GM13976 (cell line): Measurements from ENCODE around the gene CCNY.

ENCODE experiments used
- DNase-seq: peaks from one replicate; pipeline ENCODE4 v3.0.0; 2012; ENCODE audit warnings: low spot score
- in situ Hi-C: fragments of 300-500 bp; cut with MboI; formaldehyde crosslinking; loops from one replicate; pipeline ENCODE4 v1.12.0; 2022; ENCODE audit warnings: low sequenced_read_pairs, mixed read lengths, inconsistent platforms; ENCODE audit not compliant: unreplicated experiment
- TF ChIP-seq, protein P1 (sequence below): IDR thresholded peaks from 2 replicates; pipeline ENCODE4 v1.5.1; 2012; ENCODE audit warnings: borderline replicate concordance, mild to moderate bottlenecking; ENCODE audit not compliant: insufficient read depth; ENCODE audit errors: extremely low read depth, missing control alignments, control extremely low read depth

The CCNY gene

DNA sequence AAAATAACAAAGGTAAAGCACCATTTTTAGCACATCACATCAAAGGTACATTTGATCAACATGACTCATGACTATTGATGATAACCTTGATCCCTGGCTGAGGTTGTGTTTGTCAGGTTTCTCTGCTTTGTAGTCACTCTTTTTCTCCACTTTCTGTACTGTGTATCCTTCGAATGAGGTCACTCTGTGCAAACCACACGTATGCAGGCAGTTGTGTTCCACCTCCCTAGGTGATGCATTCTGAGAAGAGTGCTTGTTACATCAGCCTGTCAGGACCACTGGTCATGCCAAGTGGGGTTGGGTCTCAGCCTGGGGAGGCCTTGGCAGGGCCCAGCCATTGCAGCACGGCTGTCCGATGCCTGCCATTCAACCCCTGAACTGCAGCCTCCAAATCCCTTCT, 206.0 kb downstream of the CCNY start:
- in situ Hi-C loops, result no loop called here

DNA sequence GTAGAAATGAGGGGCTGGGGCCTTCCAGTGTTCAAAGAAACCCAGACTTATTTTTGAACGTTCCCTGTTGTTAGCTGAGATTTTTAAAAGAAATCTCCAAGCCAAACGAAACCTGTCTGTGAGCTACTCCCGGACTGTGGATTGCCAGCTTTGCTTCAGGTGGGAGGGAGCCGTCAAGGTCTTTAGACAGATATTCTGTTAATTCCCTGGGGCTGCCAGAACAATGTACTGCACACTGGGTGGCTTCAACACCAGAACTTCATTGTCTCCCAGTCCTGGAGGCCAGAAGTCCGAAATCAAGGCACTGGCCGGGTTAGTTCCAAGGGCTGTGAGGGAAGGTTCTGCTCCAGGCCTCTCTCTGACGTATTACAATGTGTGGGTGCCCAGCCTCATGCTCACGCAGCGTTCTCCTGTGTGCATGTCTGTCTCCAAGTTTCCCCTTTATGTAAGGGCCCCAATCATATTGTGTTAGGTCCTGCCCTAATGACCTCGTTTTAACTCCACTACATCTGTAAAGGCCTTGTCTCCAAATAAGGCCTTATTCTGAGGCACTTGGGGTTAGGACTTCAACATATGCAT, 208.9 kb downstream of the CCNY start:
- DNase-seq, result no peak
- TF ChIP-seq, protein P1, sequence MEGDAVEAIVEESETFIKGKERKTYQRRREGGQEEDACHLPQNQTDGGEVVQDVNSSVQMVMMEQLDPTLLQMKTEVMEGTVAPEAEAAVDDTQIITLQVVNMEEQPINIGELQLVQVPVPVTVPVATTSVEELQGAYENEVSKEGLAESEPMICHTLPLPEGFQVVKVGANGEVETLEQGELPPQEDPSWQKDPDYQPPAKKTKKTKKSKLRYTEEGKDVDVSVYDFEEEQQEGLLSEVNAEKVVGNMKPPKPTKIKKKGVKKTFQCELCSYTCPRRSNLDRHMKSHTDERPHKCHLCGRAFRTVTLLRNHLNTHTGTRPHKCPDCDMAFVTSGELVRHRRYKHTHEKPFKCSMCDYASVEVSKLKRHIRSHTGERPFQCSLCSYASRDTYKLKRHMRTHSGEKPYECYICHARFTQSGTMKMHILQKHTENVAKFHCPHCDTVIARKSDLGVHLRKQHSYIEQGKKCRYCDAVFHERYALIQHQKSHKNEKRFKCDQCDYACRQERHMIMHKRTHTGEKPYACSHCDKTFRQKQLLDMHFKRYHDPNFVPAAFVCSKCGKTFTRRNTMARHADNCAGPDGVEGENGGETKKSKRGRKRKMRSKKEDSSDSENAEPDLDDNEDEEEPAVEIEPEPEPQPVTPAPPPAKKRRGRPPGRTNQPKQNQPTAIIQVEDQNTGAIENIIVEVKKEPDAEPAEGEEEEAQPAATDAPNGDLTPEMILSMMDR, result no peak
- in situ Hi-C loops, result no loop called here

More for the DNA sequence above, 206.0 kb downstream of the CCNY start:
- TF ChIP-seq, protein P1, result no peak
- DNase-seq, result no peak

DNA sequence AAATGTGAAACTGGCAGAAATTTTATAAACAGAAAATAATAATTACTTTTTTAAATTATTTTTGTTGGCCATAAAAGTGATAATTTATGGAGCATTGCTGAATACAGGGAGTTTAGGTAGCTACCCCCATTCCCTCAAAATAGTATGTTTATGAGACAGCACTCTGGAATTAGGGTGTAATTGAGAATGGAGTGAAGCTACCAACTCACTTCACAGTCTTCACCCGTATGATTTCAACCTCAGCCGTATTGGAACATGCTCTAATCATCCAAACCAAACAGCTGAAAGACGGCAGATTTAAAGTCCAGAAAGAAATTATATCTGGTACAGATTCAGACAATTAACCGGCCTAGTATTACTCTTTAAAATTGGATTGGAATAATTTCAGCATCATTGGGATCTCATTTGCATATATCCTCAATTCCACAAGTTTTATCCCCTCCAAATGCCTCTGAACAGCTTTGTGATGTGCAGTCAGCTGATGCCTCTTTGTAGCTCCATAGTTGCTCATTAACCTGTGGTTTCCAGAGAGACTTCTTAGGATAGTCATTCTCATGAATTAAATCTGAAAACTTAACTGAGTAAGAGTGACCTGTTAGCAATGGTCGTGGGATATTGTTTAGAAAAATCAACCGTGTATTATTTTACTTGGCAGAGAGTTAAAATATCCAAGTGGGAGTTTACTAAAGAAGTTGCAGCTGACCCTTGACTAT, 209.7 kb downstream of the CCNY start:
- in situ Hi-C loops, result no loop called here
- TF ChIP-seq, protein P1, result no peak
- DNase-seq, result no peak

DNA sequence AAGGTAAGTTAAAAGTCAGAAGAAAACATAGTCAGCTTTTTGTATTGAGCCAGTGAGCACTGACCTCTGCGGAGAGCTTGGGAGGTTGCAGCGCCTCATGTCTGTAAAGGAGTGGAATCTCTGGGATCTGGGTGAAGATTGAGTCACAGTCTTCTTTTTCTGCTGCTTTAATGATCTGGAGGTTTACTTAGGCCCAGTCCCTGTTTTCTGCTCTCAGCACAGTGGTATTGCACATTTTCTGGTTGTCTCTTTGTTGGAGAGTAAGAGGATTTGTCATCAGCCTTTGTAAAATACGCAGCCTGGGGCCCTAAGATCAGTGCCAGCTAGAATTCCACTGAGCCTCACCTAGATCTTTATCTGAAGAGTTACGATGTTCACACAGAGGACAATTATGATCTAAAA, 210.5 kb downstream of the CCNY start:
- TF ChIP-seq, protein P1, result no peak
- DNase-seq, result no peak
- in situ Hi-C loops, result no loop called here

DNA sequence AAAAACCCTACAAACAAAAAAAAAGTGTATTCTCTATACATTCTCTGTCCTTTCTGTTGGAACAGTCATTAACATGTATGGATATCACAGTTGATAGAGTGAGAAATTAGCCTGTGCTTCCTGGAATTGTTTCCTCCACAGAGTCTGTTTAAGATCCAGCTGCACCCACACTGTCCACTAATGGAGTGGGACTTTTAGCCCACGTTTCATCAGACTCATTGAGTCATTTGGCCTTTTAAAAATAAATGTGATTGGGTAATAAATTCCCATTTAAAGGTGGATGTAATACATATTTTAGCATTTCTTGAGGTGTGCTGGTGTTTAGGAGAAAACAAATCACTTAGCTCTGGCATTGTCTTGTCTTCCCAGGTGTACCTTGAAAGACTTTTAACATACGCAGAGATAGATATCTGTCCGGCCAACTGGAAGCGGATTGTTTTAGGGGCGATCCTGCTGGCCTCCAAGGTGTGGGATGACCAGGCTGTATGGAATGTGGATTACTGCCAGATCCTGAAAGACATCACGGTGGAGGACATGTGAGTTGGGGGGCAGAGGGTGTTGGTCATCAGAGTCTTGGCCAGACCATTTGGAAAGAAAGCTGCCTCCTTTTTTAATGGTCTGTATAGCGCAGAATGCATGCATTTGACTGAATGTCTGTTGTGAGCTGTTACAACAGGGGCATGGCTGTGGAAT, 216.5 kb downstream of the CCNY start:
- TF ChIP-seq, protein P1, result no peak
- in situ Hi-C loops, result loop anchor here (25.0 kb wide), 1 partner anchor 440 kb away; no protein-coding TSS in a partner anchor
- no peak for DNase-seq

DNA sequence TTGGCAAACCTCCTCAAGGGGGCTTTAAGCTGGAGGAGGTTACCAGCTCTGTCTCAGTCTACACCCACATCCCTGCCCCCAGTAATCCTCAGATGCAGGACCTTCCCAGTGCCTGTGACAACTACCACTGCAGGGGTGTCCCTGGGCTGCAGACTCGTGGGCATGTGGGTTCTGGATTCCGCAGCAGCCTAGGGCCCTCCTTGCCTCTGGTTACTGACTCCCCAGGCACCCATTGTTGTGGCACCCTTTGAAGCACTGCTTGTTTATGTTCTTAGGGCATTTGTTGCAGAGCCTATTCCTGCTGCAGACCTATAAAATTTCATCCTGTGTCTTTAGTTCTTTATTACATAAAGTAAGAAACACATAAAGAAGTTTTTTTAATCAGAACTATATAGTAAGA, 217.7 kb downstream of the CCNY start:
- in situ Hi-C loops, result loop anchor here (25.0 kb wide), 1 partner anchor 442 kb away; no protein-coding TSS in a partner anchor
- TF ChIP-seq, protein P1, result no peak
- DNase-seq, result no peak
